Activated B cell treated with CpG ODN at 0.5 μM for 24 hours (primary cell): Measurements from ENCODE around the gene E2F4. TPM values are rescaled to one million over a fixed set of nuclear protein-coding genes. Genes with fewer than 3 reads are reported as not detected.

ENCODE experiments used
- ATAC-seq: fragments of 200-7000 bp; cut with Tn5 transposase; one replicate; pipeline ENCODE4 v1.10.0; 2021; ENCODE audit warnings: low read depth, mild to moderate bottlenecking, moderate library complexity
- CTCF ChIA-PET: fragments of 350-600 bp; sonication (Branson Sonifier 250); formaldehyde crosslinking; loops from one replicate; lab custom pipeline; 2021; ENCODE audit warnings: antibody characterized with exemption; lab: Charles Lee
- POLR2A ChIA-PET: fragments of 350-600 bp; sonication (Branson Sonifier 250); formaldehyde crosslinking; loops from one replicate; lab custom pipeline; 2021; ENCODE audit warnings: antibody characterized with exemption; lab: Charles Lee
- DNase-seq: peaks from one replicate; pipeline ENCODE4 v3.0.0; 2022
- H3K27ac Mint-ChIP-seq: one replicate; pipeline ENCODE4 v1.8.0; 2020; ENCODE audit warnings: mixed read lengths
- H3K27me3 Mint-ChIP-seq: one replicate; pipeline ENCODE4 v1.8.0; 2021; ENCODE audit warnings: mixed read lengths
- H3K36me3 Mint-ChIP-seq: one replicate; pipeline ENCODE4 v1.8.0; 2021; ENCODE audit warnings: low read depth, mixed read lengths
- H3K4me1 Mint-ChIP-seq: one replicate; pipeline ENCODE4 v1.8.0; 2021; ENCODE audit warnings: mixed read lengths
- H3K4me3 Mint-ChIP-seq: one replicate; pipeline ENCODE4 v1.8.0; 2020; ENCODE audit warnings: mild to moderate bottlenecking, mixed read lengths
- H3K9me3 Mint-ChIP-seq: one replicate; pipeline ENCODE4 v1.8.0; 2020; ENCODE audit warnings: mixed read lengths
- intact Hi-C: fragments of 100-400 bp; cut with micrococcal nuclease; formaldehyde crosslinking; loops from one replicate; pipeline ENCODE4 v1.15.1; 2024
- total RNA-seq: library from RNA; stranded (reverse); gene quantifications from 2 replicates; pipeline ENCODE4 v1.2.3, GENCODE V29; 2022
- TF ChIP-seq, protein P1 (sequence below): fragments of 200-600 bp; IDR thresholded peaks from one replicate; pipeline ENCODE4 v1.8.0; 2022; ENCODE audit warnings: antibody characterized with exemption, mild to moderate bottlenecking

Gene E2F4
- total RNA-seq, 1 donor from 2014 or later: 128 TPM

DNA sequence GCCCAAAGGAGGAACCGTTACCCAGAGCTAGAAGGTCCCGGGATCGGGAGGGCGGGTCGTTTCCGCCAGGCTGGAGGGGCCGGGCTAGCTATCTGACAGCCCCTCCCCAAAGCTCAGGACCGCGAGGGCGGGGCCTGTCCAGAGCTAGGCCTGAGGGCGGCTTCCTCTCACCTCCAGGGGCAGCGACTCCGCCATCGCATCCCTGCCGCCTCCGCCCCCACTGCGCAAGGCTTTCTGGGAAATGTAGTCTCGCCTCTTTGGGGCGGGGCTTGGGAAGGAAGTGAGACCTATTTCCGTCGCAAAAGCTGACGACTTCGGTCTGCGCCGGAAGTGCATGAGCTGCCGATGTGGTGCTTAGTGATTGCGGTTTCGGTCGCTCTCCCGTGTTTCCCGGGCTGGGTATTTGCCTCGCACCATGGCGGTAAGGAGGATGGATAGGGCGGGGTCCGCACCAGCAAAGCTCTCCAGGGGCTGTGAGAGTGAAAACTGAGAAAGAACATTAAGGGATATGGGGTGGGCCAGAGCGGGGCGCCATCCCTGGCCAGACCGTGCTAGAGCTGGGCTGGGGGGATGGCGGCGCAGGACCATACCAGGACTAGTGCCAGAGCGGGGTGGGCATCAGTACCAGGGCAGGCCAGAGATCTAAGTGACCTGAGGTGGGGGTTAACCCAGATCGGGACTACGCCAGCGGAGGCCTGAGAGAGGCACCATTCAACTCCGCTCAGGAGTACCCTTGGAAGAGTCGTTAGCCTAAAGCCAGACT, 35.0 kb downstream of the E2F4 start, which contains the start of gene TMEM208:
TSS of gene TMEM208 (plus strand) at position 327 of the 763 bp plus-strand sequence. CDS start at position 416, 89 bp downstream.
- Mint-ChIP-seq H3K27me3 (no peaks in the 10 kb centered on the region), H3K9me3 (no peaks in the 10 kb centered on the region), H3K36me3 (peaks cover 49% of the 10 kb centered on the region), H3K27ac (peak within 1 kb of the TSS; percentile 99), H3K4me1 (peaks cover 27% of the 10 kb centered on the region), H3K4me3 (peak within 1 kb of the TSS; percentile 100)
- ATAC-seq (peak; percentile 98), DNase-seq (peak; percentile 98)
- intact Hi-C loops: loop anchor here (1.0 to 2.0 kb wide), 8 partner anchors 17 to 335 kb away; partner anchors contain the start of genes CBFB, CTCF, E2F4 and FBXL8
- TF ChIP-seq, protein P1, sequence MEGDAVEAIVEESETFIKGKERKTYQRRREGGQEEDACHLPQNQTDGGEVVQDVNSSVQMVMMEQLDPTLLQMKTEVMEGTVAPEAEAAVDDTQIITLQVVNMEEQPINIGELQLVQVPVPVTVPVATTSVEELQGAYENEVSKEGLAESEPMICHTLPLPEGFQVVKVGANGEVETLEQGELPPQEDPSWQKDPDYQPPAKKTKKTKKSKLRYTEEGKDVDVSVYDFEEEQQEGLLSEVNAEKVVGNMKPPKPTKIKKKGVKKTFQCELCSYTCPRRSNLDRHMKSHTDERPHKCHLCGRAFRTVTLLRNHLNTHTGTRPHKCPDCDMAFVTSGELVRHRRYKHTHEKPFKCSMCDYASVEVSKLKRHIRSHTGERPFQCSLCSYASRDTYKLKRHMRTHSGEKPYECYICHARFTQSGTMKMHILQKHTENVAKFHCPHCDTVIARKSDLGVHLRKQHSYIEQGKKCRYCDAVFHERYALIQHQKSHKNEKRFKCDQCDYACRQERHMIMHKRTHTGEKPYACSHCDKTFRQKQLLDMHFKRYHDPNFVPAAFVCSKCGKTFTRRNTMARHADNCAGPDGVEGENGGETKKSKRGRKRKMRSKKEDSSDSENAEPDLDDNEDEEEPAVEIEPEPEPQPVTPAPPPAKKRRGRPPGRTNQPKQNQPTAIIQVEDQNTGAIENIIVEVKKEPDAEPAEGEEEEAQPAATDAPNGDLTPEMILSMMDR: no peak
- CTCF ChIA-PET: interaction anchor here (0.6 to 2.4 kb wide), 8 partner anchors 17 to 144 kb away, joined by 3 to 12 read pairs (median 4); partner anchors contain the start of gene FHOD1
- POLR2A ChIA-PET: interaction anchor here (0.5 to 5.1 kb wide), 20 partner anchors 9 to 858 kb away, joined by 3 to 120 read pairs (median 4); partner anchors contain the start of genes ATP6V0D1, CIAO2B, E2F4 and FBXL8

DNA sequence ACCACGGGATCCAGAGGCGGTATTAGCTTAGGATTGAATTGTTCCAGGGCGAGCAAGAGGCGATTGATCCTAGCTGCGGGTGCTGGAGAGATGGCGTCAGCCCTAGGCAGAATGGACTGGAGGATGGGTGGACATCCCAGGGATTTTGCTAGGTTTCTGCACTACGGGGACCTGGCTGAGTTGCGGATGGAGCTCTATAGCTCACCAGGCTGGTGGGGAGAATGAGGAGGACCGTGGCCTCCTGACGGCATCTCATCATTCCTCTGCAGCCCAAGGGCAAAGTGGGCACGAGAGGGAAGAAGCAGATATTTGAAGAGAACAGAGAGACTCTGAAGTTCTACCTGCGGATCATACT, 35.6 kb downstream of the E2F4 start:
- H3K9me3 Mint-ChIP-seq: no peaks in the 10 kb centered on the region
- ATAC-seq: no peak

DNA sequence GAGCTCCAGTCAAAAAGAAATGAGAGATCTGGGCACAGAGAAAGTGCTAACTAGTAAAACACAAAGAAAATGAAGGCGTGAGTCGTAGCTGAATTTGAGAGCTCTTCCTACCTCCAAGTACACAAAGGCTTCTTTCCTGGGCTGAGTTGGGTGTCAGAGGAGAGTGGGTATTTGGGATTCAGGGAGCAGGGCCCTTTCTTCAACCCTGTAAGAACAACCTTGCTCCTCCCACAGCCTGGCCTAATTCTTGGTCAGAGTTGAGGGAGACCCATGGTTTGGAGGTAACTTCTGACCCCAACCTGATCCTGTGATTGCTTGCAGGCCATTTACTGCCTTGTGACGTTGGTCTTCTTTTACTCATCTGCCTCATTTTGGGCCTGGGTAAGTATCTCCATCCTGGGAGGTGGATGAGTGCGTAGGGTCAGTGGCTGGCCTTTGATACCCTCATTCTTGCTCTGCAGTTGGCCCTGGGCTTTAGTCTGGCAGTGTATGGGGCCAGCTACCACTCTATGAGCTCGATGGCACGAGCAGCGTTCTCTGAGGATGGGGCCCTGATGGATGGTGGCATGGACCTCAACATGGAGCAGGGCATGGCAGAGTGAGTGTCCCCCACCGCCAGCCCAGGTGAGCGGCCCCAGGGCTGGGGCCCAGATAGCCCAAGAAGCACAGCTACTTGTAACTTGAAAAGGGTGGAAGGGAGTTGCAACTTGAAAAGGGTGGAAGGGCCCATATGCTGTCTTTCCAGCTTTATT, 36.3 kb downstream of the E2F4 start:
- peak overlapping the region; percentile 13 for H3K27ac Mint-ChIP-seq
- H3K27me3 Mint-ChIP-seq: no peaks in the 10 kb centered on the region
- ATAC-seq: no peak
- H3K9me3 Mint-ChIP-seq: no peaks in the 10 kb centered on the region
- ChIA-PET CTCF (interaction anchor here (1.3 to 2.4 kb wide), 2 partner anchors 16 to 65 kb away, joined by 3 to 9 read pairs; no protein-coding TSS in a partner anchor), POLR2A (interaction anchor here (0.6 to 5.1 kb wide), 4 partner anchors 10 to 69 kb away, joined by 3 to 120 read pairs (median 18); partner anchors contain the start of genes FBXL8, FHOD1, SLC9A5 and TRADD)
- DNase-seq: no peak
- intact Hi-C loops: no loop called here
- peaks cover 27% of the 10 kb centered on the region for H3K4me1 Mint-ChIP-seq
- TF ChIP-seq, protein P1: no peak
- peaks cover 53% of the 10 kb centered on the region for H3K36me3 Mint-ChIP-seq
- H3K4me3 Mint-ChIP-seq: peak overlapping the region; percentile 100

More for the DNA sequence above, 35.6 kb downstream of the E2F4 start:
- peaks cover 27% of the 10 kb centered on the region for H3K4me1 Mint-ChIP-seq
- TF ChIP-seq, protein P1: no peak
- H3K27me3 Mint-ChIP-seq: no peaks in the 10 kb centered on the region
- H3K27ac Mint-ChIP-seq: peak overlapping the region; percentile 99
- intact Hi-C loops: loop anchor here (1.0 to 2.0 kb wide), 6 partner anchors 17 to 335 kb away; partner anchors contain the start of genes CBFB, CTCF, FBXL8 and MATCAP1
- peak overlapping the region; percentile 100 for H3K4me3 Mint-ChIP-seq
- POLR2A ChIA-PET: interaction anchor here (0.5 to 5.1 kb wide), 12 partner anchors 11 to 777 kb away, joined by 3 to 120 read pairs (median 6); partner anchors contain the start of genes CIAO2B, E2F4, FBXL8 and FHOD1
- DNase-seq: no peak
- CTCF ChIA-PET: interaction anchor here (1.3 to 2.4 kb wide), 4 partner anchors 17 to 65 kb away, joined by 3 to 12 read pairs (median 6); partner anchors contain the start of gene FHOD1
- peaks cover 51% of the 10 kb centered on the region for H3K36me3 Mint-ChIP-seq

DNA sequence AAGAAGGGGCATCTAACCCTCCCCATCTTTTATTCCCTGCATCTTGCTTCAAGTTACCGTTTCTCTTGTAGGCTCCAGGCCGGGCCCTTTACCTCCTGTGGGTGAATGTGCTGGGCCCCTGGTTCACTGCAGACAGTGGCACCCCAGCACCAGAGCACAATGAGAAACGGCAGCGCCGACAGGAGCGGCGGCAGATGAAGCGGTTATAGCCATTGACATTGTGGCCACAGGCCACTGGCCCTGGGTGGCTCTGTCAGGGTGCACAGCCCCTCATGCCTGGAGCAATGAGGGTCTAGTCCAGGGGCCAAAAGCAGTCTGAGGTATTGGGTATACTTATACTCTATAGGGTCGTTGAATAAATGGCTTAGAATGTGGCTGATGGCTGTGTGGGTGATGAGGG, 37.0 kb downstream of the E2F4 start:
- no peak for ATAC-seq
- ChIA-PET CTCF (no interaction called here), POLR2A (interaction anchor here (0.7 to 5.1 kb wide), 3 partner anchors 9 to 490 kb away, joined by 3 to 120 read pairs (median 25); partner anchors contain the start of genes FHOD1 and SLC9A5)
- no peaks in the 10 kb centered on the region for H3K9me3 Mint-ChIP-seq
- peaks cover 58% of the 10 kb centered on the region for H3K36me3 Mint-ChIP-seq
- no peak for DNase-seq
- H3K27me3 Mint-ChIP-seq: no peaks in the 10 kb centered on the region
- H3K4me1 Mint-ChIP-seq: peaks cover 27% of the 10 kb centered on the region
- intact Hi-C loops: no loop called here
- peak overlapping the region; percentile 19 for H3K4me3 Mint-ChIP-seq
- H3K27ac Mint-ChIP-seq: no peak overlapping the region
- TF ChIP-seq, protein P1: no peak
